Hematopoietic multipotent progenitor cell (in vitro differentiated cells): ENCODE results near the gene NUTF2. TPM values are rescaled to one million over a fixed set of nuclear protein-coding genes. Genes with fewer than 3 reads are reported as not detected.
"Not testable (repeated sequence)": the region's sequence is repeated elsewhere in the genome, so short reads cannot be mapped to it uniquely, and the experiment has no call there.

ENCODE experiments used
- DNase-seq, 3 donors: peaks; one replicate each; pipeline ENCODE4 v3.0.0-alpha.2; 2011 to 2015; ENCODE audit warnings: low read depth in 2 of 3, low spot score in 2 of 3
- total RNA-seq: library from RNA; depleted of rRNA; stranded (reverse); fragments of >200 nt; gene quantifications from one replicate; pipeline ENCODE4 v1.2.3, GENCODE V29; 2012

NUTF2 gene
- total RNA-seq, 1 donor: 146 TPM

GRCh38 chr16:67883146-67883871 is 36.6 kb downstream of the NUTF2 start:
- no peak for DNase-seq

DNA sequence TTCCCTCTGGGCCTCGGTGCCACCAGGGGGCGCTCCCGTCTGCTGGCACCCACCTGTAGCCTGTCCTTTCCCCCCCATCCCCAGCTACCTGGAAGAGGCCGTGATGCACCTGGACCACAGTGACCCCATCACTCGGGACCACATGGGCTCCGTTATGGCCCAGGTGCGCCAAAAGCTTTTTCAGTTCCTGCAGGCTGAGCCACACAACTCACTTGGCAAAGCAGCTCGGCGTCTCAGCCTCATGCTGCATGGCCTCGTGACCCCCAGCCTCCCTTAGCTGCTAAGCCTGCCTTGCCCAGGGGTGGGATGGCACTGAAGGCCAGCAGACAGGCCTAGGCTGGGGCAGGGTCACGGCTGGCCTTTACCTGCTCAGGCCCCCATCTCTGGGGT is 37.1 kb downstream of the NUTF2 start:
- peak; percentile 59 to 69 (median 65) for DNase-seq

DNA sequence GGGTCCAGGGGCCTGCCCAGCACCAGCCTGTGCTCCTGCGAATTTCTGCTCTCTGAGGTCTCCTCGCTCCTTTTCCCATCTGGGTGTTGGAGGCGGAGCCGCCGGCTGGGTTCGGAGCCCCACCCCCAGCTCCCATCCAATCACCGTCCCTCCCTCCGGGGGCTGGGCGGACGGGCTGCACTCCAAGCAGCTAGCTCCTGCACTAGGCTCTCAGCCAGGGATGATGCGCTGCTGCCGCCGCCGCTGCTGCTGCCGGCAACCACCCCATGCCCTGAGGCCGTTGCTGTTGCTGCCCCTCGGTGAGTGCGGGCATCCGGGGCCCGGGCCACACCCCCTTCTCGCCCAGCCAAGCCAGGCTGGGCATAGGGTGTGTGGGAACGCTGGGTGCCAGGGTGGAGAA is 38.0 kb downstream of the NUTF2 start, which contains the start of gene NRN1L:
Gene NRN1L (plus strand): TSS at position 202 of the 400 bp plus-strand sequence. CDS start 19 bp downstream, at position 221.
- DNase-seq: no peak

DNA sequence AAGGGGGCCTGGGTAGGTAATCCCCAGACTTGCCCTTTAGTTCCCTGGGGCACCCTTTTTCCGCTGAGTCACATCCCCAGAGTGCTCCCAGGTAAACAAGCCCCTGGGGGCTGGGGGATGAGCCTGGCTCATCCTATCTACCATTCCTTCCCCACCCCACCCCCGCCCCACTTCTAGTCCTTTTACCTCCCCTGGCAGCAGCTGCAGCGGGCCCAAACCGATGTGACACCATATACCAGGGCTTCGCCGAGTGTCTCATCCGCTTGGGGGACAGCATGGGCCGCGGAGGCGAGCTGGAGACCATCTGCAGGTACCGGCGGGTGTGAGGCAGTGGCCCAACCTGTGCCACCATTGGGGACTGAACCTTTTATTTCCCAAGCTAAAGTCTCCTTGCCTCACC is 38.8 kb downstream of the NUTF2 start:
- DNase-seq: no peak

GRCh38 chr16:67885976-67886375 is 39.2 kb downstream of the NUTF2 start:
- DNase-seq: no peak

DNA sequence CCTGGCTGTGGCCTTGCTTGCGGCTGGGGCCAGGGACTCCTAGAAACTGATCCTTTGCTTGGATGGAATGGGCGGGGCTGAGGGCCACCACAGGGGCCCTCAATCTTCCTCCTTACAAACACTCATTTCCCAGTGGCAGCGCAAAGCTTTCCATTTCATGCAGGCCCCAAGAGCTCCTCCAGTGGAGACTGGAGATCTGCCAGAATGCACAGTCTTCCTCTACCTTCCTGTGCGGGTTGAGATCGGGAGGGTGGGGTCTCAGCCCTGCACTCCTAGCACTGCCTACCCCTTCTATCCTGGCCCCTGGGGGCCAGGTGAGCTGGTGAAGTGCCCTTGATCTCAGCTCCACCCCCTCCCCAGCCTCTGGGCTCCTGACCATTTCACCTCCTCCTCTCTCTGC is 39.7 kb downstream of the NUTF2 start:
- no peak for DNase-seq

DNA sequence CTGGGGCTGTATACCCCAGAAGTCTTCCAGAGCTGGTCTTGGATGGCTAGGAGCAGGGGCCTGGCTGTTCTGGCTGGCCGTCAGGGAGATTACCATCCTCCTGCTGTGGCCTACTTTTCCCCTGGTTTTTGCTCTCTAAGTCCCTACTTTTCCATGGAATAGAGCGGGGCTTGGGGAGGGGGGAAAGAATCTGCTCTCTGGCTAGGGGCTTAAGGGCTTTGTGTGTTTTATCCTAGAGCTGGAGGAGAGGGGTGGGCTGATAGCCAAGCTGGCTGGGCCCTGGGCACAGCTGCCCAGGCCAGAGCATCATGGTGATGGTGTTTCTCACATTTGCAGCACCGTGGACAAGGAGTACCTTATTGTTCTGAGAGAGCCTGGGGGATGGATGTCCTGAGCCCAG is 41.6 kb downstream of the NUTF2 start:
- DNase-seq: no peak

- no peak for DNase-seq
These were observed 45.6 kb downstream of the NUTF2 start for GRCh38 chr16:67892375-67892774.

GRCh38 chr16:67892899-67893742 is 46.4 kb downstream of the NUTF2 start, which contains the start of gene PSKH1:
Gene PSKH1, plus strand, starts transcription at chr16:67893254. Its CDS starts 15,496 bp downstream, at chr16:67908750.
- DNase-seq: peak; percentile 84 to 95 (median 95)

- peak in 1 of 3 donors; percentile 17 for DNase-seq
These were observed 47.1 kb downstream of the NUTF2 start for GRCh38 chr16:67893743-67894399.

- no peak for DNase-seq
These were observed 50.5 kb downstream of the NUTF2 start for GRCh38 chr16:67897231-67897630.

- DNase-seq: no peak
These were observed 55.0 kb downstream of the NUTF2 start for GRCh38 chr16:67901734-67902133.

DNA sequence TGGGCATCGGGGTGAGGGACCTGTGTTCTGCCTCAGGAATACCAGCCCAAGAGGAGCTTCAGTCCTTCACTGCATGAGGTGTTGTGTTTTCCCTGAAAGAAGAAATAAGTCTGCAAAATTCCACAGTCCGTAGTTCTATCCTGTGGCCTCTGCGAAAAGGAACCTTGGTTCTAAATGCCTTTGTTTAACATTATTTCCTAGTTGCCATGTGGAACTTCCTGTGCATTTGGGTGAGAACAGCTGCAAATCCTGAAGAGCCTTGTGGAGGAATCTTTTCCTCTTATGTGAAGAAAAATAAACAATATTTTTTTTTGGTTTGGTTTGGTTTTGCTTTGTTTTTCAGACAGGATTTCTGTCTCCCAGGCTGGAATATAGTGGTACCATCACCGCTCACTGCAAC is 56.1 kb downstream of the NUTF2 start:
- no peak for DNase-seq

DNA sequence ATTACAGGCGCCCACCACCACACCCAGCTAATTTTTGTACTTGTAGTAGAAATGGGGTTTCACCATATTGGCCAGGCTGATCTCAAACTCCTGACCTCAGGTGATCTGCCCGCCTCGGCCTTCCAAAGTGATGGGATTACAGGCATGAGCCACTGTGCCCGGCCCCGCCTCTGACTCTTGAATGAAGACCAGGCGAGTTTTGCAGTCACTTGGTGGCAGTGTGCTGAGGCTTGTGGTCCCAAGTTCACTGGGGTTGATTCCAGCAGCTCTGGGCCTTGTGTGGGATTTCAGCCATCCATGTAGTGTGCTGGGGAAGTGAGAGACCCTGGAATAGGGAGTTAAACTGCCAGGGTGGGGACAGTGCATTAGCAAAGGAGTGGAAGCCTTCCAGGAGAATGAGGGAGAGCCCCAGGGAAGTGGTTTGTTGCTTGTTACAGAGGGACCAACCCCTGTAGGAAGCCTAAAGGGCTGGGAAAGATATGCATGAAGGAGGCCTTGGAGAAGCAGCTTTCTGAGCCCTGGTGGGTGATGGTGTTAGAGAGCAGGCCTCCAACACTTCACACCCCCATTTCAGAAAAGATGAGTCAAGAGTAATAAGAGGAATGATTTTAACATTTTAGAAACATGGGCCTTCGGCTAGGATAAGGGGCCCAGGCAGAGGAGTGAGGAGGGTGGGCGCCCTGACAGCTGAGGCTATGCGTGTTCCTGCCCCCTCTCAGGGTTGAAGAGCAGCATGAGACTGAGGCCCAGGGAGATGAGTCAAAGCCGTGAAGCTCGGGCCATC is 60.9 kb downstream of the NUTF2 start:
- no peak for DNase-seq

DNA sequence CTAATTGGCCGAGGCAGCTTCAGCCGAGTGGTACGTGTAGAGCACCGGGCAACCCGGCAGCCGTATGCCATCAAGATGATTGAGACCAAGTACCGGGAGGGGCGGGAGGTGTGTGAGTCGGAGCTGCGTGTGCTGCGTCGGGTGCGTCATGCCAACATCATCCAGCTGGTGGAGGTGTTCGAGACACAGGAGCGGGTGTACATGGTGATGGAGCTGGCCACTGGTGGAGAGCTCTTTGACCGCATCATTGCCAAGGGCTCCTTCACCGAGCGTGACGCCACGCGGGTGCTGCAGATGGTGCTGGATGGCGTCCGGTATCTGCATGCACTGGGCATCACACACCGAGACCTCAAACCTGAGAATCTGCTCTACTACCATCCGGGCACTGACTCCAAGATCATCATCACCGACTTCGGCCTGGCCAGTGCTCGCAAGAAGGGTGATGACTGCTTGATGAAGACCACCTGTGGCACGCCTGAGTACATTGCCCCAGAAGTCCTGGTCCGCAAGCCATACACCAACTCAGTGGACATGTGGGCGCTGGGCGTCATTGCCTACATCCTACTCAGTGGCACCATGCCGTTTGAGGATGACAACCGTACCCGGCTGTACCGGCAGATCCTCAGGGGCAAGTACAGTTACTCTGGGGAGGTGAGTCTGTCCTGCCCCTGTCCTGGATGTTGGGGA is 62.5 kb downstream of the NUTF2 start:
- no peak for DNase-seq

DNA sequence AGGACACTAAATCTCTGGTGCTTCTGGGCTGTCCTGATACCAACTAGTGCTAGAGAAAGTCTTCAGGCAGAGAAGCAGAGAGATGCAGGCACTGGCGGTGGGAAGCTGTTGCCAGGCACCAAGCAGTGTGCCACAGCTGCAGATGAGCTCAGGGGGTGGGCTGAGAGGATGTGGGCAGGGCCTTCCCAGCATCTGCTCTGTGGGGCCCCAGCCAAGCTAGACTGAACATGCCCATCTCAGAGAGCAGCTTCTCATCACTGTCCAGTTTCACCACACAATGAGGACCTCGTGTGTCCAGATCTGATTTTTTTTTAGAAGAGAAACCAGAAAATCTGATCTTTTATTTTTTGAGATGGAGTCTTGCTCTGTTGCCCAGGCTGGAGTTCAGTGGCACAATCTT is 63.4 kb downstream of the NUTF2 start:
- peak in 2 of 3 donors; percentile 23 to 62 for DNase-seq

DNA sequence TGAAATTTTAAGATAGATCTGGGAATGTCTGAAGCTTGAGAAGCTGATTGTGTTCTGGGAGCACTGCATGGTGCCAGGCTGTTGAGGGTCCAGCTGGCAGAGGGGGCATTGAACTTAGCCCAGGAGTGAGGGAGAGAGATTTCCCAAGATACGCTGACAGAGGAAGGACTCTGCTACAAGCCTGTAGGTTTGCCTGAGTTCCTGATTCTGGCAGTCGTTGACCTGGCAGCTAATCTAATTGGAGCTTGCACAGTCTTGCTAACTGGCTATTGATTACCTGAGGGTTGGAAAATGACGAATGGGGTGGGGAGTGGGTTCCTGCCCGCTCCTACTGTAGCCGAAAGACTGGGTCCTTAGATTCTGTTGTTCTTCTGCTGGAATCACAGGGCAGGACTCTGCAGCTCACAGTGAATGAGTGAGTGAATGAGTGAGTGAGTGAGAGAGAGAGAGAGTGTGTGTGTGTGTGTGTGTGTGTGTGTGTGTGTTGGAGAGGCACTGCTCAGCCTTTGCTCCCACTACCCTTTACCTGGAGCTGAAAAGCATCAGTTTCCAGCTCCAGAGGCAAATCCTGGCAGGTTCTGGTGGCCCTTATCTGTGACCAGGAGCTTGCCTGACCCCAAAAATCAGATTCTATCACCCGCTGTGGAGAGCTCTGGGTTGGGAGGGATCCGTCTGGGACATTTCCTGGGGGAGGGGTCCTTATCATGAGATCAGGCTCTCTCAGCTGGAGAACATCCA is 68.2 kb downstream of the NUTF2 start:
- no peak for DNase-seq

DNA sequence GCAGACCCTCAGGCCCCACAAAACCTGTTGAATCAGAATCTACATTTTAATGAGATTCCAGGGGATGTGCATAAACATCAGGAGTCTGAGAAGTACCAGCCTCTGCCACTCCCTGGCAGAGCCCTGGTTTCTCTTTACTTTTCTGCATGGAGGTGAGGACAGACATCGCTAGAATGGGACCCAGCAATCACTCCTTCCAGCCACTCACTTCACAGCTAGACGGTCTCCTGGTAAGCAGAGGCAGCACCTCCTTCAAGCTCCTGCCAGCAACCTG is 68.7 kb downstream of the NUTF2 start:
- not testable (repeated sequence) for DNase-seq
